Activated CD8-positive, alpha-beta memory T cell treated with anti-CD3 and anti-CD28 coated beads for 36 hours (primary cell): Measurements from ENCODE around the gene STAP2. TPM values are rescaled to one million over a fixed set of nuclear protein-coding genes. Genes with fewer than 3 reads are reported as not detected.

Source experiments
- CTCF ChIA-PET: fragments of 350-600 bp; sonication (Branson Sonifier 250); formaldehyde crosslinking; loops from one replicate; lab custom pipeline; 2021; ENCODE audit warnings: antibody characterized with exemption; lab: Charles Lee
- POLR2A ChIA-PET: fragments of 350-600 bp; sonication (Branson Sonifier 250); formaldehyde crosslinking; loops from one replicate; lab custom pipeline; 2021; ENCODE audit warnings: antibody characterized with exemption; lab: Charles Lee
- total RNA-seq, 2 experiments: library from RNA; stranded (reverse); gene quantifications; one replicate each; pipeline ENCODE4 v1.2.3, GENCODE V29; 2021

The STAP2 gene
- total RNA-seq, 2 experiments from 2014 or later, result 6.2 to 7.5 TPM

- CTCF ChIA-PET, result interaction anchor here (0.7 kb wide), 1 partner anchor 10 kb away, joined by 3 read pairs; no protein-coding TSS in a partner anchor
- POLR2A ChIA-PET, result interaction anchor here (1.3 kb wide), 1 partner anchor 20 kb away, joined by 3 read pairs; no protein-coding TSS in a partner anchor
These were observed 15.5 kb downstream of the STAP2 start for GRCh38 chr19:4322942-4323665.

DNA sequence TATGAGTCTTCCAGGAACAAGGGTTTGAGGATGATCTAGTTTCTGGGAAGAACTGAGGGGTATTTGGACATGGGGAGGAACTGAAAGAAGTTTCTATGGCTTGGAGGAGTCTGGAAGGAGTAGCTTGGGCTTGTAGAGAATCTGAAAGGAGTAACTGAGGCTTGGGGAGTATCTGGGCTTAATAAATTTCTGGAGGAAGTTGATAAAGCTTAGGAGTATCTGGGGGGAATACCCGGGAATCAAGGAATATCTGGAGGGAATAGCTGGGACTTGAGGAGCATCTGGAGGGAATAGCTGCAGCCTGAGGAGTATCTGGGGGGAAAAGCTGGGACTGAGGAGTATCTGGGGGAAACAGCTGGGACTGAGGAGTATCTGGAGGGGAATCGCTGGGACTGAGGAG lies 18.2 kb downstream of the STAP2 start:
- ChIA-PET POLR2A (no interaction called here), CTCF (interaction anchor here (1.1 to 2.0 kb wide), 3 partner anchors 16 to 53 kb away, joined by 3 to 6 read pairs (median 4); no protein-coding TSS in a partner anchor)

DNA sequence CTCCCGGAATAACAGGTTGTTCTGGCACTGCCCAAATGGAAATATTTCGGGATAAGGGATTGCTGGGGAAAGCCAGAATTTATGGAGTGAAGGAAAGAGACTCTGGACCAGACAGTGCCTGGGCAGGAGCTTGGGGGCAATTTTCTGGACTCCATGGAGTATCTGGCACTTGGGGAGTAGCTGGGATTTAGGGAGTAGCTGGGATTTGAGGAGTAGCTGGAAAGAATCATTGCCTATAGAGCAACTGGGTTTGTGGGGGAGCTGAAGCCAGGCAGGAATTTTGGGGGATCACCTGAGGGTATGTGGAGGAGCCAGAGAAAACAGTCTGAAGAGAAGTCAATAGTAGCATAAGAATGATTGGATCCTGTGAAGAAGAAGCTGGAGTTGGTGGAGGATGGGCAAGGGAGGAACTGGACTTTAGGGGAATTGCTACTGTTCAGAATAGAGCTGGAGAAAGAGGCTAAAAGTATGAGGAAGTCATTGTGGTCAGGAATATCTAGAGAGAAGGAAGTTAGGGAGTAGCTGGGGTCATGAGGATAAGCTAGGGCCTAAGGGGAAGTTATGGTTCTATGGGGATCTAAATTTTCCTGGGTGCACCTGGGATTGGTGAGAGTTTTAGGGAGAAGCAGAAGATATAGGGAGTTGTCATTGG lies 19.4 kb downstream of the STAP2 start:
- ChIA-PET POLR2A (interaction anchor here (0.5 kb wide), 1 partner anchor 42 kb away, joined by 3 read pairs; no protein-coding TSS in a partner anchor), CTCF (interaction anchor here (1.6 to 2.0 kb wide), 2 partner anchors 34 to 52 kb away, joined by 4 to 6 read pairs; no protein-coding TSS in a partner anchor)

GRCh38 chr19:4318460-4318859 lies 20.2 kb downstream of the STAP2 start:
- CTCF ChIA-PET, result no interaction called here

DNA sequence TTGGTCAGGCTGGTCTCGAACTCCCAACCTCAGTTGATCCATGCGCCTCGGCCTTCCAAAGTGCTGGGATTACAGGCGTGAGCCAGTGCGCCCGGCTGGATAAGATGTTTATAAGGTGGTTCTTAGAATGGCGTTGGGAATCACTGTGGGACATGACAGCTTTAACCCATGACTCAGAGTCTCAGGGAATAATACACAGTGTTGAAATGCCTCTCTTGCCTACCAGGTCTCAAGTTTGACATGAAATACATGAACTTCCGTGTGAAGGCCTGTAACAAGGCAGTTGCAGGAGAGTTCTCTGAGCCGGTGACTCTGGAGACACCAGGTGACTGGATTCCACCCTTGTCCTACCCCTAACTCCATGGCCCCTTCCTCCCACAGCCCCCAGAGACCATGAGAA lies 21.7 kb downstream of the STAP2 start:
- POLR2A ChIA-PET, result no interaction called here
- CTCF ChIA-PET, result interaction anchor here (0.6 kb wide), 1 partner anchor 51 kb away, joined by 4 read pairs; no protein-coding TSS in a partner anchor

More at GRCh38 chr19:4318460-4318859, 20.2 kb downstream of the STAP2 start:
- POLR2A ChIA-PET, result no interaction called here

DNA sequence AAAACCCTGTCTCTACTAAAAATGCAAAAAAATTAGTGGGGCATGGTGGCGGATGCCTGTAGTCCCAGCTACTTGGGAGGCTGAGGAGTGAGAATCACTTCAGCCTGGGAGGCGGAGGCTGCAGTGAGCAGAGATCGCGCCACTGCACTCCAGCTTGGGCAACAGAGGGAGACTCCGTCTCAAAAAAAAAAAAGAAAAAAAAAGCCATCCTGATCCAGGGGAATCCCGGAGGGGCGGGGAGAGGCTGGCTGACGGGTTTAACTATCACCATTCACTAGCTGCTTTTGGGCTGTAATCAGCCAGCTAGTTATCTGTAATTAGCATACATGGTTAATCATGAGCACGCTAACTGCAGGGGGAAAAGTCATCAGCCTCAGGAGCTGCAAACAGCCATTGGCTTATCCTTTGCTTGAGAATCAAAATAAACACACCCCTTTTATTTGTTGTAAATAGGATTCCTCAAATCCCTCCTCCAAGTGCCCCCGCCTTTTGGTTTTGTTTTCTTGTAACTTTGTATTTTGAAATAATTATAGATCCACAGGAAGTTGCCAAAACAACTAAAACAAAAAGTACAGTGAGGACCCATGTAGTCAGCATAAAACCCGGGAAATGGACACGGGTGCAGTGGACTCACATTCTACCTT lies 24.7 kb downstream of the STAP2 start:
- POLR2A ChIA-PET, result no interaction called here
- CTCF ChIA-PET, result interaction anchor here (0.7 kb wide), 1 partner anchor 294 kb away, joined by 3 read pairs; no protein-coding TSS in a partner anchor

GRCh38 chr19:4310247-4311121 lies 28.1 kb downstream of the STAP2 start:
- ChIA-PET POLR2A (no interaction called here), CTCF (no interaction called here)

DNA sequence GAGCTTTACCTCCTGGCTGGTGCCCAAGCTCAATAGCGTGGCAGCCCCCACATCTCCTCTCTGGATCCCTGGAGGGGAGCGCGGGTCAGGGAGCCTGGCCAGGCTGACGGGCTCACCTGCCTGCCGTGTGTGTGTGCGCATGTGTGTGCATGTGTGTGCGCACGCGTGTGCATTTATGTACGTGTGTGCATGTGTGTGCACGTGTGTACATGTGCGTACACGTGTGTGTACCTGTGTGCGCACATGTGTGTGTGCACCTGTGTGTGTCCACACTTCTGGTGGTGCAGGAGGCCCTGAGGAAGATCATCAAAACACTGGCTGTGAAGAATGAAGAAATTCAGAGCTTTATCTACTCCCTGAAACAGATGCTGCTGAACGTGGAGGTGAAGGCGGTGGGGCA lies 33.0 kb downstream of the STAP2 start:
- POLR2A ChIA-PET, result interaction anchor here (2.5 kb wide), 1 partner anchor 37 kb away, joined by 6 read pairs; no protein-coding TSS in a partner anchor
- CTCF ChIA-PET, result interaction anchor here (0.6 kb wide), 1 partner anchor 888 kb away, joined by 4 read pairs; no protein-coding TSS in a partner anchor

- CTCF ChIA-PET, result interaction anchor here (0.6 kb wide), 1 partner anchor 888 kb away, joined by 4 read pairs; no protein-coding TSS in a partner anchor
- POLR2A ChIA-PET, result interaction anchor here (2.5 kb wide), 1 partner anchor 37 kb away, joined by 6 read pairs; no protein-coding TSS in a partner anchor
These were observed 33.4 kb downstream of the STAP2 start for GRCh38 chr19:4305257-4305612.

DNA sequence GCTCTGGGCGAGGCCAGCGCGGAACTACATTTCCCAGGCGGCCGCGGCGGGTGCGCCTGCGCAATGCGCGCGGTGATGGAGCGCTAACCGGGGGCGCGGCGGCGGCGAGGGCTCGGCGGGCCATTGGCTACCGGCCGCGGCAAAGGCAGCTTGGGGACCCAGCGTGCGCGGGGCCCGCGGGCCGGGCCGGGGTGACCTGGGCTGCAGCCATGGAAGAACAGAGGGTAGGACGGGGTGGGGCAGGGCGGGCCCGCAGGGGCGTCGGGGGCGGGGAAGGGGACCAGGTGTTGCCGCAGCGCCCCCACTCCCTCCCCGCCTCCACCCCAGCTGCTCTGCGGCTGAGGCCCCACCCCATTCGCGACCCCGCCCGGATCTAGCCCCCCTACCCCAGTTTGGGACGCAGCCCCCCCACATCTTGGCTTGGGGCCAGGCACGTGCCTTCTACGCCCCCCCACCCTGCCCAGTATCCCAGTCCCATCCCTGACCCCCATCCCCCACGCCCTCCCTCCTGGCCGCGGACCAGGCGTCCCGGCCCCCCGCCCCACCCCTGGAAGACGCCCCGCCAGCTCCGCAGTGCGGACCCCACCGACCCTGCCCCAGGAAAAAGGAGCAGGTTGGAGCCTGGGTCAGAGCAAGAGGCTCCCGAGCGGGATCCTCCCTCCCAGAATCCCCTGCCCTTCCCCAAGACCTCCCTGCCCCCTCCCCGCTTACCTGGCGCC lies 33.9 kb downstream of the STAP2 start, which contains the start of gene FSD1:
TSS of gene FSD1 (plus strand) at position 61 of the 719 bp plus-strand sequence. CDS start at position 210, 149 bp downstream.
- ChIA-PET POLR2A (interaction anchor here (0.5 to 2.5 kb wide), 2 partner anchors 9 to 38 kb away, joined by 5 to 6 read pairs; no protein-coding TSS in a partner anchor), CTCF (interaction anchor here (0.6 to 0.9 kb wide), 2 partner anchors 37 to 887 kb away, joined by 3 to 4 read pairs; no protein-coding TSS in a partner anchor)

GRCh38 chr19:4303819-4304537 lies 34.6 kb downstream of the STAP2 start:
- CTCF ChIA-PET, result interaction anchor here (0.9 kb wide), 1 partner anchor 37 kb away, joined by 3 read pairs; no protein-coding TSS in a partner anchor
- POLR2A ChIA-PET, result interaction anchor here (0.5 to 2.5 kb wide), 2 partner anchors 9 to 39 kb away, joined by 5 to 6 read pairs; no protein-coding TSS in a partner anchor

DNA sequence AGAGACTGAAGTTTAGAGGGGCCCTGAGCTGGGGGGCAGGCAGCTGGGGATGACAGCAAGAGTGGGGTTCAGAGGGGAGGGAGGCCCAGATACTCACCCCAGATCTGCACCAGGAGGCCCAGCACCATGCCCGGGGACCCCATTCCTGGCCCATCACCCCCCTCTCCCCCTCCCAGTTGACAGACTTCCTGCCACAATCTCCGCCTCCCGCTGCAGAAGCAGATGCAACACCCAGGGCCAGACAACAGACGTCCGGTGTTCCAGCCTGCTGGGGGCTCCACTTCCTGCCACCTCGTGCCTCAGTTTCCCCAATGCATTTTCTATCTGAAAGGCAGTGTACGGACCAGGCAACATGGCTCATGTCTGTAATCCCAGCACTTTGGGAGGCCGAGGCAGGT lies 36.4 kb downstream of the STAP2 start, which contains the start of gene TMIGD2:
TSS of gene TMIGD2 (minus strand) at position 147 of the 398 bp plus-strand sequence. CDS start at position 143, 4 bp downstream.
- ChIA-PET POLR2A (interaction anchor here (0.6 kb wide), 1 partner anchor 1118 kb away, joined by 4 read pairs; no protein-coding TSS in a partner anchor), CTCF (no interaction called here)

- ChIA-PET CTCF (no interaction called here), POLR2A (interaction anchor here (0.6 kb wide), 1 partner anchor 1117 kb away, joined by 4 read pairs; no protein-coding TSS in a partner anchor)
These were observed 36.9 kb downstream of the STAP2 start for GRCh38 chr19:4301590-4302242.

- ChIA-PET CTCF (no interaction called here), POLR2A (no interaction called here)
These were observed 38.0 kb downstream of the STAP2 start for GRCh38 chr19:4300589-4300988.

GRCh38 chr19:4298810-4299550 lies 39.6 kb downstream of the STAP2 start:
- CTCF ChIA-PET, result interaction anchor here (1.0 kb wide), 1 partner anchor 14 kb away, joined by 3 read pairs; no protein-coding TSS in a partner anchor

More at GRCh38 chr19:4298810-4299550, 39.6 kb downstream of the STAP2 start:
- POLR2A ChIA-PET, result no interaction called here
